ENCODE measurements around the gene HOXA3. TPM values are rescaled to one million over a fixed set of nuclear protein-coding genes. Genes with fewer than 3 reads are reported as not detected.
A peak's percentile ranks its signal among the peaks of the same experiment; 100 is the strongest.

HOXA3 gene
- polyA plus RNA-seq, 4 donors, result 32.6 to 44.4 (median 39.4) TPM

DNA sequence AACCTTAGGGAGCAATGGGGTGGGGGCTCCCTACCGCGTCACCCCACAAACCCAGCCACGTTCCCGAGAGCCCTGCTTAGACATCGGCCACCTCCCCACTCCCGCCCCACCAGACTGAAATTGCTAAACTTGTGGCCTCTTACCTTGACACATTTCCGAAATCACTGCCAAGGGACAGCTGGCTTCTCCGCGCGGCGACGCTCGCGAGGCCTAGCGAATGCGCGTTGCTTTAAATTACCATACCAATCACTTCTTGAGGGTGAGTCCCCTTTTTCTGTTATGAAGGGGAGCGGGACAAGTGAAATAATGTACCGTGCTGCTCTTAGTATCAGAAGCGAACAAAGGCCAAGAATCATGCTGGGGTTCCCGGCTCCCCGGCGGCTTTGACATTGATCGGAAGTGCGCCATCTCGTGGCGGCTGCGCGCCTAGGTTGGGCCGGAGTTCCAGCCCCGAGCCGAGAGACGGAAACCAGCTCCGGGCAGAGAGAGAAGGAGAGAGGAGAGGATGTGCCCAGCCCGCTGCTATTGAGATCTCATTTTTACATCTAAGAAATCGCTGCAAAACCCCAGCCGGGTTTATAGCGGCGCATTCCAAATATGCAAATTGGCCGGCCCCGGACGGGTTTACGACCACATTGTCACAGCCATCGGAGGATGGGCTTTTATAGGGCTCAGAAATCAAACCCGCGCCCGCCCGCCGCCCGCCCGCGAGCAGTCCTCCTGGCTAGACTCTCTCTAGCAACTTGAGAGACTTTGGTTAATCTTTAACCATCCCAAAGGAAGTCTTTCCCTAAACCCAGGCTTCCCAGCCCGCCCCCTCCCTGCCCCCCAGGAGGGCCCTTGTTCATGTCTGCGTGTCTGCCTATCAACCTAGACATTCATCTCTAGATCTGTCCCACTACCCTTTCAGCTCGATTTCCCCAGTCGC lies 27.4 kb upstream of the HOXA3 start:
- peak in 3 of 4 donors; percentile 87 to 94 (median 90) for DNase-seq (ENCODE audit: low read depth in 4 of 4, low spot score in 3 of 4)

DNA sequence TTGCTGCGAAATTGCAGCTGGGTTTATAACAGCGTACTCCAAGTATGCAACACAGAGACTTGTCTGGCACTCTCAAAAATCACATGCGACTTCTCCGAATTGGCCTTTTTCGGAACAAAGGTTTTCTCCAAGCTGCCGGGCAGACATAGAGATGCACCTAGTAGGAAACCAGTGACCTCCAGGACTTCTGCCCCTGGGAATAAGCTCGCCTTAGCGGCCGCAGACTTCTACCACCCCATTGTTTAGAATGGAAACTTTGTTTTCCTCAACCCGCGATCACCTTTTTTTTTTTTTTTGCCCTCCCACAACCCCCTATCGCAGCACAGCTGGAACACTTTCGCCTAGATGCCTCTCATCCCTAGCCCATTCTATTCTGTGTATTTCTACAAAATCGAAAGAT lies 26.6 kb upstream of the HOXA3 start:
- no peak for DNase-seq (ENCODE audit: low read depth in 4 of 4, low spot score in 3 of 4)

- DNase-seq (ENCODE audit: low read depth in 4 of 4, low spot score in 3 of 4), result no peak
Measured at GRCh38 chr7:27178366-27178765, 26.0 kb upstream of the HOXA3 start.

GRCh38 chr7:27177795-27178320 lies 25.5 kb upstream of the HOXA3 start:
- no peak for DNase-seq (ENCODE audit: low read depth in 4 of 4, low spot score in 3 of 4)

DNA sequence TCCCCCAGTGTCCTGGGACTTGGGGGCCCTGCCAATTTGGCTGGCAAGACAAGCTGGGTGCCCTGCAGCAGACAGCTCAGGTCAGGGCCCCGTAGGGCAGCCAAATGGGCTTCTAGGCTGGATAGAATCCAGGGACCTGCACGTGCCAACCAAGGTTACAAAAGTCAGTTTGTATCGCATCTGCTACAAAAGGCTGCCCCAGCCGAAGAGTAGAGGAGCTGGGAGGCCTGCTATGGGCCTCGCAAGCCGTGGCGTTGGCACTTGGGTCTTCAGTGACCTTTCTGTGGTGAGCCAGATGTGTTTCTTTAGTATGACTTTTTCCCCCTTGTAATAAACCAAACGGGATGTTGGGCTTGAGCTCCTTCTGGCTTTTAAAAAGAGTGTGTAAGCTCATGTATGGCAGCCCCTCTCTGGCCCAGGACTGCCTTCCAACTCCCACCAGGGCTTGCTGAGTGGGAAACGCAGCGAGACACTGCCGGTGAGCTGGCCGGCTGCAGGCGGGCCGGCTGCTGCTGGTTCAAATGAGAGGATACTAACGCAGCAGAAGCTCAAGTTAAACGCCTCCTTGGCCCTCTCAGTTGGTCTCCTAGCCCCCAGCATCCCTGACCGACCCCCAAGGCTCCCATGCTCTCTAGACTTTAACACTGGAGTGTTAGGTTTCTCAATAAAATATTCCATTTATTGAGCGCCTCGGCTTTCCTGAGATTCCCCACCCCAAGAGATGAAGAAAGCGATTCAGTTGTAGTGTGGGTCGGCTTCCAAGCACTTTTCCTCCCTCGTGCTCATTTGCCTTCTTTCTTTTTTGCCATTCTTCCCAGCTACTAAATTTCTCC lies 24.8 kb upstream of the HOXA3 start:
- DNase-seq (ENCODE audit: low read depth in 4 of 4, low spot score in 3 of 4), result no peak

DNA sequence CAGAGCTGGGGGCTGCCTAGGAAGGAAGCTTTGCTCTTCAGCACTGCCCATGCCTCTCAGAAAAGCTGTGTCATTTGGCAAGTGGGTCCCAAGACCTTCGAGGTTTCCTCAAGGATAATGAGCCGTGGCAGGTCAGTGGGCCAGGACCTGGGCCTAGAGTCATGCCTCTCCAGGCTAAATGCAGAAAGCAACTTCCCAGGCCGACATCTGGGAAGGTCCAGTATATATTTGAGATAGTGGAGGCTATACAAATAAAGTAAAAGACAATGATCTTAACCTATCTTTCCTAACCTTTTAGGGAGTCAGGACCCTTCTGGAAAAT lies 24.1 kb upstream of the HOXA3 start:
- no peak for DNase-seq (ENCODE audit: low read depth in 4 of 4, low spot score in 3 of 4)

- DNase-seq (ENCODE audit: low read depth in 4 of 4, low spot score in 3 of 4), result no peak
Measured at GRCh38 chr7:27175626-27176523, 23.5 kb upstream of the HOXA3 start.

- DNase-seq (ENCODE audit: low read depth in 4 of 4, low spot score in 3 of 4), result no peak
Measured at GRCh38 chr7:27174874-27175625, 22.7 kb upstream of the HOXA3 start.

GRCh38 chr7:27173956-27174873 lies 21.8 kb upstream of the HOXA3 start, which contains the start of gene HOXA10:
Gene HOXA10 (minus strand): TSS chr7:27174320. CDS start chr7:27174306, 14 bp downstream.
- no peak for DNase-seq (ENCODE audit: low read depth in 4 of 4, low spot score in 3 of 4)

DNA sequence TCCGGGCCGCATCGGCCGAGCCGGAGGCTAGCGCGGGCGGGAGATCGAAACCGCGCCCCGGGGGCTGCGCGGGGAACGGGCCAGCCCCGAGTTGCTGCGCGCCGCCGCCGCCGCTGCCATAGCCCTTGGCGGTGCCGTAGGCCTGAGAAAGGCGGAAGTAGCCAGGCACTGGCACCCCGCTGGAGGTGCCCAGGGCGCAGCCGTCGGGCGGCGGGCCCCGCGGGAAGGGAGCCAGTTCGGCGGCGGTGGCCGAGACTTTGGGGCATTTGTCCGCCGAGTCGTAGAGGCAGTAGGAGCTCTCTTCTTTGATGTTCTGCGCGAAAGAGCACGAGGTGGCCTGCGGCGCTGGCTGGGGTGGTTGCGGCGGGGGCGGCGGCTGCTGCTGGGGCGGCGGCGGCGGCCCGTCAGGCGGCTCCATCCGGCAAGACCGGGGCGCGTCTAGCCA lies 21.1 kb upstream of the HOXA3 start:
- no peak for DNase-seq (ENCODE audit: low read depth in 4 of 4, low spot score in 3 of 4)

GRCh38 chr7:27172823-27173510 lies 20.6 kb upstream of the HOXA3 start:
- DNase-seq (ENCODE audit: low read depth in 4 of 4, low spot score in 3 of 4), result peak in 1 of 4 donors; percentile 78

- no peak for DNase-seq (ENCODE audit: low read depth in 4 of 4, low spot score in 3 of 4)
Measured at GRCh38 chr7:27172315-27172774, 20.0 kb upstream of the HOXA3 start.

- DNase-seq (ENCODE audit: low read depth in 4 of 4, low spot score in 3 of 4), result no peak
Measured at GRCh38 chr7:27171637-27172314, 19.4 kb upstream of the HOXA3 start.

DNA sequence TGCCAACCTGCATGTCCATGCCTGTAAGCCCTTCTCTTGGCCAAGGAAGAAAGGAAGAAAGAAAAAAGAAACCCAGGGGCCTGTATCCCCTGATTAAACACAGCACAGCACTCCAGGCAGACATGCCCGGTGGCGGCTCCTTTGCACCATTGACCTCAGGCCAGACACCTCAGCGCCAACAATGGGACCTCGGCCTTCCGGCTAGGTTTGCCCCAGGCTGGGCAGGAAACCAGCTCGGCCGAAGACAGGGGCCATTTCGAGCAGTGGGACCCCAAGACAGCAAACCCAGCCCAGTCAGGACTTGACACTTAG lies 18.9 kb upstream of the HOXA3 start:
- no peak for DNase-seq (ENCODE audit: low read depth in 4 of 4, low spot score in 3 of 4)

- no peak for DNase-seq (ENCODE audit: low read depth in 4 of 4, low spot score in 3 of 4)
Measured at GRCh38 chr7:27170426-27171324, 18.3 kb upstream of the HOXA3 start.

DNA sequence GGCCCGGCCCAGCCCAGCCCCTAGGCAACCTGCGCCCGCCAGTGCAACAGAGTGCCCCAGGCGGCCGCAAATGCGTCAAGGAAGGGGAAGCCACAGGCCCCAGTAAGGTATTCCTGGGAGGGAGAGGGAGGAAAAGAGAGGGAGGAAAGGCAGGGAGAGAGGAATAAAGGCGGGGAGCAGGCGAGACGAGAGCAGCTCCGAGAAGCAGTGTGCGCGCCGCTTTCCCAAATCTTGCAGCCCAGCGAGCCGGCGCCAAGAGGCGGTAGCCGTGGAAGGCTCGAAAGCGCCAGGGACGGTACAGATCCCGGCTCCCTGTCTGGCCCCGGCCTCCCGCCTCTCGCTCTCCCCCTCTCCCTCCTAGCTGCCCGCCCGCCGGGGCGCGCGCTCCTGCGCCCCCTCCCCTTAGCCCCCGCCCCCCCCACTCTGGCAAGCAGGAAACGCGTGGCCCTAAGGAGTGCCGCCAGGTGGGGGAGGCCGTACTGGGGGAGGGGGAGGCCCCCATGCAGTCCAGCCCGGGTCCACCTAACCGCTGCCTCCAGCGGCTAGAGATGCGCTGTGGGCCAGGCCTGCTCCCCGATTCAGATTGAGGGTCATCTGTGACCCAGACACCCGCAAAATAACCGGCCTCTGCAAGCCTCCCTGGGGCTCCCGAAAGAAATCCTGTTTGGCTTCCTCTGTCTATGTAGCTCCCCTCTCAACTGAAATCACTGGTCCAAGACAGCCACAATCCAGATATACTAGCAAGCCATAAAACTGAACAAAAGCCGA lies 17.5 kb upstream of the HOXA3 start:
- no peak for DNase-seq (ENCODE audit: low read depth in 4 of 4, low spot score in 3 of 4)

Data from right renal pelvis (tissue), 4 donors.